Thyroid gland (tissue), 4 donors: ENCODE data around the gene ERBB3. TPM values are rescaled to one million over a fixed set of nuclear protein-coding genes. Genes with fewer than 3 reads are reported as not detected.
A peak's percentile ranks its signal among the peaks of the same experiment; 100 is the strongest.
"Not testable (repeated sequence)": the region's sequence is repeated elsewhere in the genome, so short reads cannot be mapped to it uniquely, and the experiment has no call there.

Experiments
- DNase-seq, 2 donors: peaks; one replicate each; pipeline ENCODE4 v3.0.0-alpha.2; 2019
- H3K27ac ChIP-seq, 3 donors: fragments of 200-600 bp; sonication (generic); 1 replicate in 2 of 3; 2 replicates in 1 of 3; pipeline ENCODE4 v1.5.1; 2016 to 2019; ENCODE audit warnings: mild to moderate bottlenecking in 1 of 3, moderate library complexity in 1 of 3
- H3K27me3 ChIP-seq: fragments of 200-600 bp; sonication (generic); one replicate; pipeline ENCODE4 v1.5.1; 2019
- H3K36me3 ChIP-seq, 2 donors: fragments of 200-600 bp; sonication (generic); one replicate each; pipeline ENCODE4 v1.5.1; 2016 to 2019
- H3K4me1 ChIP-seq, 2 donors: fragments of 200-600 bp; sonication (generic); one replicate each; pipeline ENCODE4 v1.5.1; 2017 to 2019
- H3K4me3 ChIP-seq, 3 donors: fragments of 200-600 bp; sonication (generic); replicated peaks in 1 of 3; 1 replicate in 2 of 3; 2 replicates in 1 of 3; pipeline ENCODE4 v1.5.1; 2016; ENCODE audit warnings: mild to moderate bottlenecking in 1 of 3
- H3K9me3 ChIP-seq: fragments of 200-600 bp; sonication (generic); one replicate; pipeline ENCODE4 v1.5.1; 2017
- POLR2A ChIP-seq, 2 donors: fragments of 450-650 bp; IDR thresholded peaks; one replicate each; pipeline ENCODE4 v1.6.1; 2017; ENCODE audit warnings: antibody characterized with exemption in 2 of 2, mild to moderate bottlenecking in 2 of 2, moderate library complexity in 1 of 2
- WGBS, 2 donors: methylation state at CpG; one replicate each; pipeline ENCODE4 v1.1.5; 2017; 5-methylcytosine and 5-hydroxymethylcytosine counted together
- intact Hi-C: fragments of 100-400 bp; cut with DNase I; formaldehyde crosslinking; loops from one replicate; pipeline ENCODE4 v1.15.1; 2023
- total RNA-seq, 4 donors: library from RNA; depleted of rRNA; stranded (reverse); fragments of >200 nt; gene quantifications; one replicate each; pipeline ENCODE4 v1.2.3, GENCODE V29; 2016
- TF ChIP-seq, protein P1 (sequence below), 6 experiments: fragments of 200-600 bp in 3 of 6; fragments of 450-650 bp in 3 of 6; sonication (generic) in 3 of 6; IDR thresholded peaks; one replicate each; pipeline ENCODE4 v1.5.1; 2016 to 2019; ENCODE audit warnings: antibody characterized with exemption in 6 of 6, mild to moderate bottlenecking in 2 of 6, inconsistent platforms in 1 of 6, moderate library complexity in 1 of 6

ERBB3 gene
- total RNA-seq, 4 donors from 2014 or later, result 14.7 to 30.0 (median 20.4) TPM

GRCh38 chr12:56116267-56117081, 36.5 kb downstream of the ERBB3 start, which contains the start of gene RPL41:
Gene RPL41, plus strand, starts transcription at chr12:56116633.
- WGBS, 2 donors, result 0 to 1% methylated on average over 34 of the region's 34 CpGs
- DNase-seq, result peak; percentile 94
- Histone ChIP-seq H3K4me3 (peak within 1 kb of the TSS; percentile 11 to 83 (median 59)), H3K4me1 (peaks cover 14 to 19% of the 10 kb centered on the region in 2 donors), H3K9me3 (no peaks in the 10 kb centered on the region), H3K27me3 (no peaks in the 10 kb centered on the region), H3K27ac (peak within 1 kb of the TSS; percentile 88 to 93 (median 92)), H3K36me3 (peaks cover 18 to 29% of the 10 kb centered on the region in 2 donors)
- intact Hi-C loops, result no loop called here
- peak; percentile 90 to 98 for TF ChIP-seq POLR2A (IDR thresholded peaks at IDR 0.05)
- TF ChIP-seq, protein P1, sequence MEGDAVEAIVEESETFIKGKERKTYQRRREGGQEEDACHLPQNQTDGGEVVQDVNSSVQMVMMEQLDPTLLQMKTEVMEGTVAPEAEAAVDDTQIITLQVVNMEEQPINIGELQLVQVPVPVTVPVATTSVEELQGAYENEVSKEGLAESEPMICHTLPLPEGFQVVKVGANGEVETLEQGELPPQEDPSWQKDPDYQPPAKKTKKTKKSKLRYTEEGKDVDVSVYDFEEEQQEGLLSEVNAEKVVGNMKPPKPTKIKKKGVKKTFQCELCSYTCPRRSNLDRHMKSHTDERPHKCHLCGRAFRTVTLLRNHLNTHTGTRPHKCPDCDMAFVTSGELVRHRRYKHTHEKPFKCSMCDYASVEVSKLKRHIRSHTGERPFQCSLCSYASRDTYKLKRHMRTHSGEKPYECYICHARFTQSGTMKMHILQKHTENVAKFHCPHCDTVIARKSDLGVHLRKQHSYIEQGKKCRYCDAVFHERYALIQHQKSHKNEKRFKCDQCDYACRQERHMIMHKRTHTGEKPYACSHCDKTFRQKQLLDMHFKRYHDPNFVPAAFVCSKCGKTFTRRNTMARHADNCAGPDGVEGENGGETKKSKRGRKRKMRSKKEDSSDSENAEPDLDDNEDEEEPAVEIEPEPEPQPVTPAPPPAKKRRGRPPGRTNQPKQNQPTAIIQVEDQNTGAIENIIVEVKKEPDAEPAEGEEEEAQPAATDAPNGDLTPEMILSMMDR (IDR thresholded peaks at IDR 0.05), result peak in 1 of 6 experiments; percentile 34

- H3K9me3 ChIP-seq, H3K27me3 ChIP-seq, intact Hi-C loops: not testable (repeated sequence)
- DNase-seq, result peak; percentile 13 to 14
- Histone ChIP-seq H3K4me3 (peak overlapping the region; percentile 11 to 83 (median 48)), H3K27ac (peak overlapping the region; percentile 88 to 93 (median 92)), H3K36me3 (peaks cover 14 to 25% of the 10 kb centered on the region in 2 donors), H3K4me1 (peaks cover 14 to 19% of the 10 kb centered on the region in 2 donors)
- 2% methylated on average over 13 to 15 of the region's 16 CpGs for WGBS, 2 donors
Observed at GRCh38 chr12:56117082-56117706, 37.2 kb downstream of the ERBB3 start.

- peaks cover 14 to 19% of the 10 kb centered on the region in 2 donors for H3K4me1 ChIP-seq
Observed at GRCh38 chr12:56117778-56118687, 38.1 kb downstream of the ERBB3 start, which contains the start of gene ZC3H10. Gene ZC3H10, plus strand, starts transcription at chr12:56118266. Its CDS starts 2,297 bp downstream, at chr12:56120563.

GRCh38 chr12:56118688-56119357, 38.9 kb downstream of the ERBB3 start:
- intact Hi-C loops, result no loop called here
- TF ChIP-seq, protein P1 (IDR thresholded peaks at IDR 0.05), result no peak
- no peak for TF ChIP-seq POLR2A (IDR thresholded peaks at IDR 0.05)
- no peaks in the 10 kb centered on the region for H3K9me3 ChIP-seq
- peak in 1 of 2 donors; percentile 8 for DNase-seq
- peak overlapping the region; percentile 56 to 83 (median 61) for H3K4me3 ChIP-seq
- no peaks in the 10 kb centered on the region for H3K27me3 ChIP-seq
- H3K36me3 ChIP-seq, result peaks cover 11 to 12% of the 10 kb centered on the region in 2 donors
- peak overlapping the region; percentile 77 to 94 (median 87) for H3K27ac ChIP-seq
- peaks cover 14 to 19% of the 10 kb centered on the region in 2 donors for H3K4me1 ChIP-seq
- 8 to 9% methylated on average over 13 of the region's 13 CpGs for WGBS, 2 donors

More at GRCh38 chr12:56117778-56118687, 38.1 kb downstream of the ERBB3 start, which contains the start of gene ZC3H10:
- no peaks in the 10 kb centered on the region for H3K9me3 ChIP-seq
- peak within 1 kb of the TSS; percentile 88 to 94 (median 92) for H3K27ac ChIP-seq
- no peaks in the 10 kb centered on the region for H3K27me3 ChIP-seq
- H3K36me3 ChIP-seq, result peaks cover 12 to 17% of the 10 kb centered on the region in 2 donors
- H3K4me3 ChIP-seq, result peak within 1 kb of the TSS; percentile 56 to 83 (median 61)
- intact Hi-C loops, result no loop called here
- TF ChIP-seq, protein P1 (IDR thresholded peaks at IDR 0.05), result peak in 4 of 6 experiments; percentile 36 to 57 (median 41)
- TF ChIP-seq POLR2A (IDR thresholded peaks at IDR 0.05), result peak; percentile 72 to 95
- DNase-seq, result peak; percentile 99
- WGBS, 2 donors, result 1 to 3% methylated on average over 29 to 30 of the region's 61 CpGs
